NAMALWA (cell line): ENCODE data around the gene LRRC53.

Experiments used
- DNase-seq: peaks from one replicate; pipeline ENCODE4 v3.0.0-alpha.2; 2015; ENCODE audit warnings: low spot score

LRRC53 gene

DNA sequence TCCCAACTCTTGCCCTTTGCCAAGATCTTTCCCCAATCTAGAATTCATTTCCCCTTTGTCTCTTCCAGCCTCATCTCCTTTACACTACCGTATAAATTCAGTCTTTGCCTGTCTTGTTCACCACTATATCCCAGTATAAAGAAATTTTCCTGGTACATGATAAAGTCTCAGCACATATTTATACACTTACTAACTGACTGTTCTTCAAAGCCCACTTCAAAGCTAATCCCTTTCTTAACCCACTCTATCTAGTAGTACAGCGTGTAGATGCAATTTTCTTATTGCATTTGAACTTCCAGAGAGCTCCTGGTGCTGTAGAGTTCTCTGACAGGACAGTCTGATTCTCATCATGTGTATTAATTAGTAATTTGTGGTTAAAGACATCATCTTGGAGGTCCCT lies 78.1 kb downstream of the LRRC53 start:
- no peak for DNase-seq

- no peak for DNase-seq
These were observed 80.1 kb downstream of the LRRC53 start for GRCh38 chr1:74432325-74432724.

DNA sequence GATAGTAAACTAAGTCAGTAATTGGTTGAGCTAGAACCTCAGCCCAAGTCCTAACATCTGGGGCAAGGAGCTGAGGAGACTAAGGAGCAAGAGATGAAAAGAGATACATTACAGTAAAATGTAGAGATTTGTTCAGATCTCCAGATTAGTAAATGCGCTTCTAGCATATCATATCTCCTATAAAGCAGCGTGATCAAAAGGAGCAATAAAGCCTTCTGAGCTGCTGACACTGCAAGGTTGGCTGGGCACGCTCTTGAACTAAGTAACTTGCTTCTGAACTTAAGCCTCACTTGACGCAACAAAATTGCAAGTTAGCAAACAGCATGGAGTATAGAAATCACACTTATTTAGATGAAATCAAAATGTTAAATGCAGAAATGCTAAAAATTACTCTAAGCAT lies 80.9 kb downstream of the LRRC53 start:
- DNase-seq, result no peak

GRCh38 chr1:74430342-74430934 lies 82.0 kb downstream of the LRRC53 start:
- DNase-seq, result no peak

DNA sequence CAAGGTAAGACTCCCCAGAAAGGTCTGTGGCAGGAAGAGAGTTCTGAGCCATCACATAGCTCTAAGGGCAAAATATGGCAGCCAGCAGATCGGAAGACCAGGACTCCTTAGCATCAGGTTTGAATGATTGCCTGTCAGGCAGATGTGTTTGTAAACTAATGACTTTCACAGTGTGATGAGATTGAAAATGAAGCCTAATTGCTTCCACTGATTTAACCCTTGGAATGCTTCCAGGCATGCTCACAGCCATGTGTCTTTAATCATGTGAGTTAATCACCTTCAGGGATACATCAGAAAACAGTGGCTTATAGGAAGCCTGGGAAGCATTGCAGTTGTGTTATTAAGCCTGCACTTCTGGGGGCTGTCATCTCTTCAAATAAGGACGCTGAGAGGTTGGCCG lies 82.8 kb downstream of the LRRC53 start:
- DNase-seq, result no peak

DNA sequence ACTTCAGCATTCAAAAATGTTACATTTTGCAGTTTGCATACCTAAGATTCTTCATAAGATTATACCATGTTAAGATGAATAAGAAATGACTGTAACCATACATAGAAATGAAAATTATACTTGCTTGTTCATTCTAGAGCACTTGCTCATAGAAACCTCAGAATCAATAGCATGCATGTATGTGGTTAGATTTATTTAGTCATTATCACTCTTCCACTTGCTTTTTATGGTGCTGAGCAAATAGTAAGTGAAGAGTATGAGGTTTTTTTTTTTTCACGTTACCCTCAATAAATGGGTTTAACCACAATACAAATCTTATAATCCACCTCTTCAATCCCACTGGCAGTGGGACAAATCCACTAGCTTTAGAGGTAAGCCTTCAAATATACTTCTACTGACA lies 84.7 kb downstream of the LRRC53 start:
- no peak for DNase-seq

GRCh38 chr1:74426208-74426937 lies 86.0 kb downstream of the LRRC53 start:
- DNase-seq, result no peak

DNA sequence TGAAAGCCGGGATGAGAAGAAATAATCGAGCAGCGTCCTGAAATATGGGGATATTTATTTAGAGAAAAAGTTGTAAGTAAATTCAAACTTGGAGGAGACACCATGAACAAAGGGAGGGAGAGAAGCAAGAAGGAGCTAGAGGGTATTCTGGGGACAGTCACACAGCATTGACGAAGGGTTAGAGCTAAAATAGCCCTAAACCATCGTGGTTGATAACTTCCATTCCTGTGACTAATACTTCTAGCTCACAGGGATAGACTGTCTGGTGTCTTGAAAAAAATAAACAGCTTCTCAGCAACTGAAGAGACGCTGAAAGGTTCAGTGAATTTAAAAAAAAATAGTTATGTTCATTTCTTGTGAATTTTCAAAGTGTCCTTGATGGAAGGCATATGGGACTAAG lies 86.7 kb downstream of the LRRC53 start:
- no peak for DNase-seq

DNA sequence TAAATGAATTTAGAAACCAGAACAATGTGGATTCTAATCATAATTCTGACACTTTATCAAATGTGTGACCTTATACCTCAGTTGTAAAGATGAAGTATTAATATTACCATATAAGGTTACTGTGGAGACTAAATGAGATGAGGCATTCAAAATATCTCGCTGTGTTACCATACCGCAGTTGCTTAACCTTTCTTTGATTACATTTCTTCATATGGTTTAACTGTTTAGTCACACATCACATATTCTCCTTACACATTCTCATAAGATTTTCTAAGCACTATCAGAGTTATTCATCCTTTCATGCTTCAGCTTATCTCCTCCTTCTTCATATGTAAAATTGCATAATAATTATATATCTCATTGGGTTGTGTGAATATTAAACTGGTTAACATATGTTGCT lies 88.9 kb downstream of the LRRC53 start:
- DNase-seq, result no peak

DNA sequence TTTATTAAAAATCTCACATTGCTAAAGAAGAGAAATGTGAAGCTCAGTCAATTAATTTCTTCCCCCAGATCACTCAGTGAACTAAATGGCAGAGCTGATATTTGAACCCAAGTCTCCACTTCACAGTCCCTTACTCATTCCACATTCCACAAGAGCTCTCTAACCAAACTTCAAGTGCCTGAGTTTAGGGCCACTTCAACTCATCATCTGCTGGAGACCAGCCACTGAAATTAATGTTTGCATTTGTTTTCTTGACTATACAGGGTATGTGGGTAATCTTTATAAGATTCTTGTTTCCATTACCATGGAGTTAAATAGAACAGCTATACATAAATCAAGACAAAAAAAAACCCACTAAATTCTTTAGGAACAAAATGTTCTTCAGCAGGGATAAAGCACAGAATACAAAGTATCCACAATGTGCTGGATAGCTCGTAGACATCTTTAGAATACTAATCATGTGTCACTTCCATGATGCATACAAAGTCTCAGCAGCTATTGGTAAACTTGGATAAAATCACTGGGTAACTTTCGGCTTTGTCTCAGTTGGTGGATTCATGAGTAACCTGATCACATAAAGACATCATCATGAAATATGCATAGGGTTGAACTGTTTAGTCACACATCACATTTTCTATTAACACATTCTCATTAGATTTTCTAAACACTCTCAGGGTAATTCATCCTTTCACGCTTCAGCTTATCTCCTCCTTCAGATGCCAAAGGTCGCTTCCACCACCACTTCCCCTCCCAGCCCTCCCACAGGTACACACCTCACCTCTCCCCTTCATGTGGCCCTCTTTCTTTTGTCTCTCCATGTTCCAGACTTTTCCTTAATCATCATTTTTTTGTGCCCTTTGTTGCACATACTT lies 89.8 kb downstream of the LRRC53 start:
- no peak for DNase-seq

DNA sequence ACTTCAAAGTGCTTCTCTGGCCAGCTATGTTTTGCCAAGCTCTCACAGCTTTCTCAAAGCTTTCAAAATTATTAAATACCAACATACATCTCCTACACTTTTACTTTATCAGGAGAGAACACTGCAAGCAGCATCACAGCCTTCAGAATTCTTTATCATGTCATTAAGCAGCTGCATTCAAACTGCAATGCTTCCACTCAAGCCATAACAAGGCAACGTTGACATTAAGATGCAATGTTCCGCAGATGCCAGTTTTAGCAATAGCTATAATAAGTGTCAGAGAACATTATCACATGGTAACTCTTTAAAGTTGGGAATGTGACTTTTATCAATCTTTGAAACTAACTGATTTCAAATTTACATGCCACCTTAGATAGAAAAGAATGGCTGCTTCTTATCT lies 91.9 kb downstream of the LRRC53 start:
- no peak for DNase-seq
